ENCODE results near the gene DACH1.

The DACH1 gene

DNA sequence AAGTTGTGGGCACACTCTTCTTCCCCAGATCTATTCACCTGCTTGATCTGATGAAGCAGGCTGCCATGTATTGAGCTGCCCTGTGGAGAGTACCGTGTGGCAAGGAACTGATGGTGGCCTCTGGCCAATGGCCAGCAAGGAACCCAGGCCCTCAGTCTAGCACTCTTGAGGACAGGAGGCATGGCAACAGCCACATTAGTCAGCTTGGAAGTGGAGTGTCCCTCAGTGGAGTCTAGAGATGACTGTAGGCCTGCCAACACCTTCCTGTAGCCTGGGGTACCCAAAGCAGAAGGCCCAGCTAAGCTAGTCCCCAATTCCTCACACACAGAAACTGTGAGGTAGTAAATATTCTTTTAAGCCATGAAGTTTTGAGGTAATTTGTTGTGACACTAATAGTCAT, 412.5 kb downstream of the DACH1 start:
- Mint-ChIP-seq H3K27ac (no peak overlapping the region), H3K4me1 (ENCODE audit: low read depth) (no peaks in the 10 kb centered on the region), H3K4me3 (no peak overlapping the region), H3K9me3 (no peaks in the 10 kb centered on the region), H3K27me3 (no peaks in the 10 kb centered on the region), H3K36me3 (ENCODE audit: low read depth) (no peaks in the 10 kb centered on the region)
- intact Hi-C loops (cut with micrococcal nuclease) = no loop called here

DNA sequence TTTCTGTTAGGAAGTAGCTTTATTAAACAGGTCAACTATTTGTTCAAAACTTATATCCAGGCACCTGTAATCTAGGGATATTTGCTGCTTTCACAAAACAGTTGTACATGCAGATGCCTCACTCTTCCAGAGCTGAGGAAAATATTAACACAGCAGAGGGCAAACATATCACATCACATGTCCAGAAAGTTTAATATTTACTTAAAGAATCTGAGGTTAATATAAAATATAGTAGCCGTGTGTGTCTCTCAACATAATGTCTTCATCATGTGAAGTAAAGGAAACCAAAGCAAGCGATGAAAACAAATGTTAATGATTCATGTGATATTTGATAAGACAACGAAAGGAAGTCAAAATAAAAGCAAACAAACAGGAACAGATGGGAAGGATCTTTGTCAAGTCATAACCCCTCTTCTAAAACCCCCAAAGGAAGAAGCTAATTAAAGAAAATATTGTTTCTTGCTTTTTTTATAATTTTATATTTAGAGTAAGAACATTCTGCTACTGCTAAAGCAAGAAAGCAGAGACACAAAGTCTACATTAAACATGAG, 418.8 kb downstream of the DACH1 start:
- H3K36me3 Mint-ChIP-seq (ENCODE audit: low read depth) = no peaks in the 10 kb centered on the region
- H3K4me3 Mint-ChIP-seq = no peak overlapping the region
- intact Hi-C loops (cut with micrococcal nuclease) = no loop called here
- no peaks in the 10 kb centered on the region for H3K4me1 Mint-ChIP-seq (ENCODE audit: low read depth)
- no peaks in the 10 kb centered on the region for H3K9me3 Mint-ChIP-seq
- H3K27ac Mint-ChIP-seq = no peak overlapping the region
- H3K27me3 Mint-ChIP-seq = no peaks in the 10 kb centered on the region

DNA sequence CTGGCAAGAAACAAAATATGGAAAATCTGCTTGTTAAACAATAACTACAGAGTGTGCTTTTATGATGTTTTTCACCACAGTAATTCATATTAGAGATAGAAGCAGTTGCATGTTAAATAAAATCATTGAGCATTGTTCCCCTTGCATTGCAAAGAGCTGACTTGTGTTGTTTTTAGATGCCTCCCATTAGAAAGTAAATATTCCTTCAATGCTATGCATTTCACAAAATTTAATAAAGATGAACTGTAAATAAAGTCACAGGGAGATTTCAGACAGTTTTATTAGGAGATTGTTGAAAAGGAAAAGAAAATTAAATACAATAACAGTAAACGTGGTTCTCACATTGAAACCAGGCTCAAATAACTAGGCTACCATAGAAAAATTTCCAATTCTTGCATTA, 429.3 kb downstream of the DACH1 start:
- no peaks in the 10 kb centered on the region for H3K27me3 Mint-ChIP-seq
- no peak overlapping the region for H3K27ac Mint-ChIP-seq
- no peak overlapping the region for H3K4me3 Mint-ChIP-seq
- H3K9me3 Mint-ChIP-seq = no peaks in the 10 kb centered on the region
- H3K4me1 Mint-ChIP-seq (ENCODE audit: low read depth) = no peaks in the 10 kb centered on the region
- intact Hi-C loops (cut with micrococcal nuclease) = no loop called here
- no peaks in the 10 kb centered on the region for H3K36me3 Mint-ChIP-seq (ENCODE audit: low read depth)

DNA sequence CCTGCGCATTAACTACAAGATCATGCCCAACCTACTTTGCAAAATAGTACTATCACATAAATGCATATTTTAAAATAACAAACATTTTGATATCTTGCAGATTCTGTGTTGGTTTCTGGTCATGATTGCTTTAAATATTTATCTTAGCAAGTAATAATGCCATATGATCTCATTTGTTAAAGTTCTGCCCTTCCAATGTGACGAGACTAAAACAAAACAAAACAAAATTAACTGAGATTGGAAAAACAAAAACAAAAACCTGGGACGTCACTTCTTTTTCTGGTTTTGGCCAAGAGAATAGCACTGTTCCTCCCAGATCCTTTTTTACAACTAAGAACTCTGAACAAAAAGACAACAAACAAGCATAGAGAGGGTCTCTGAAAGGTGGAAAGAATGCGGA, 436.3 kb downstream of the DACH1 start:
- no peaks in the 10 kb centered on the region for H3K36me3 Mint-ChIP-seq (ENCODE audit: low read depth)
- peaks cover 6% of the 10 kb centered on the region for H3K9me3 Mint-ChIP-seq
- no peaks in the 10 kb centered on the region for H3K4me1 Mint-ChIP-seq (ENCODE audit: low read depth)
- H3K27ac Mint-ChIP-seq = no peak overlapping the region
- intact Hi-C loops (cut with micrococcal nuclease) = no loop called here
- H3K27me3 Mint-ChIP-seq = no peaks in the 10 kb centered on the region
- H3K4me3 Mint-ChIP-seq = no peak overlapping the region

DNA sequence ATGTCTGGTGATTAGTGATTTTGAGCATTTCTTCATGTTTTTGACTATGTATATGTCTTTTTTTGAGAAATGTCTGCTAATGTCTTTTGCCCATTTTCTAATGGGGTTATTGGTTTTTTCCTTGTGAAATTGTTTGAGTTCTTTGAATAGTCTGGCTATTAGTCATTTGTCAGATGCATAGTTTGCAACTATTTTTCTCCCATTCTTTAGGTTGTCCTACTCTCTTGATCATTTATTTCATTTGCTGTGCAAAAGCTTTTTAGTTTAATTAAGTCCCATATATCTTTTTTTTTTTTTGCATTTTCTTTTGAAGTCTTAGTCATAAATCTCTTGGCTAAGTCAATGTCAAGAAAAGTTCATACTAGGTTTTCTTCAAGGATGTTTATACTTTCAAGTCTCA, 449.8 kb downstream of the DACH1 start:
- no peaks in the 10 kb centered on the region for H3K27me3 Mint-ChIP-seq
- peaks cover 44% of the 10 kb centered on the region for H3K9me3 Mint-ChIP-seq

DNA sequence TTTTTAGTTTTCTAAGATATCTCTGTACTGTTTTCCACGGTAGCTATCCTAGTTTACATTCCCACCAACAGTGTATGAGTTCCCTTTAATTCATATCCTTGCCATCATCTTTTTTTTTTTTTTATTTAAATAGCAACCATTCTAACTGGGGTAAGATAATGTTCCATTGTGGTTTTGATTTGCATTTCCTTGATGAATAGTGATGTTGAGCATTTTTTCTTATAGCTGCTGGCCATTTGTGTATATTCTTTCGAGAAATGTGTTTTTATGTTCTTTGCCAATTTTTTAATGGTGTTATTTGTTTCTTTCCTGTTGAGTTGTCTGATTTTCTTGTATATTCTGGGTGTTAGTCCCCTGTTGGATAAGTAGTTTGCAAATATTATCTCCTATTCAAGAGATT, 454.8 kb downstream of the DACH1 start:
- Mint-ChIP-seq H3K4me3 (no peak overlapping the region), H3K9me3 (peaks cover 13% of the 10 kb centered on the region), H3K27ac (no peak overlapping the region), H3K36me3 (ENCODE audit: low read depth) (no peaks in the 10 kb centered on the region), H3K4me1 (ENCODE audit: low read depth) (peaks cover 6% of the 10 kb centered on the region), H3K27me3 (no peaks in the 10 kb centered on the region)
- intact Hi-C loops (cut with micrococcal nuclease) = no loop called here

More for the DNA sequence above, 449.8 kb downstream of the DACH1 start:
- no peaks in the 10 kb centered on the region for H3K36me3 Mint-ChIP-seq (ENCODE audit: low read depth)
- no peak overlapping the region for H3K27ac Mint-ChIP-seq
- no peaks in the 10 kb centered on the region for H3K4me1 Mint-ChIP-seq (ENCODE audit: low read depth)
- intact Hi-C loops (cut with micrococcal nuclease) = no loop called here
- H3K4me3 Mint-ChIP-seq = no peak overlapping the region

DNA sequence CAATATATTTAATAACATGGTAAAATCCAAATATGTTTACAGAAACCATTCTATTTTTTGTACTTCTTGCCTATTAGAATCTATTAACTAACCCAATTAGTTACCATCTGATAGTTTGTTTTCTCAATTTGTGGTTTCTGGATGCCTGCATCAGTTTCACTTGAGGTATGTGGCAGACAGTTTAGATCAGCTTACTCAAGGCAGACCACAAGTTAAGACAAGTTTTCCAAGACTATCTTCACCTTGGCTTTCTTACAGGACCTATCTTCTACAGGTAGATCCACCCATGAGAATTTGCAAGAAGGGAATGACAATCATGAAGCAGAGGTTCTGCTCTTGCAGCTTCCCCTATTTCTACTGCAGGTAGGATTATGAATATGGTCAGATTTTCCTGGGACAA, 458.6 kb downstream of the DACH1 start:
- Mint-ChIP-seq H3K27me3 (no peaks in the 10 kb centered on the region), H3K27ac (no peak overlapping the region), H3K4me1 (ENCODE audit: low read depth) (peaks cover 6% of the 10 kb centered on the region), H3K4me3 (no peak overlapping the region), H3K9me3 (no peaks in the 10 kb centered on the region), H3K36me3 (ENCODE audit: low read depth) (no peaks in the 10 kb centered on the region)
- intact Hi-C loops (cut with micrococcal nuclease) = no loop called here

DNA sequence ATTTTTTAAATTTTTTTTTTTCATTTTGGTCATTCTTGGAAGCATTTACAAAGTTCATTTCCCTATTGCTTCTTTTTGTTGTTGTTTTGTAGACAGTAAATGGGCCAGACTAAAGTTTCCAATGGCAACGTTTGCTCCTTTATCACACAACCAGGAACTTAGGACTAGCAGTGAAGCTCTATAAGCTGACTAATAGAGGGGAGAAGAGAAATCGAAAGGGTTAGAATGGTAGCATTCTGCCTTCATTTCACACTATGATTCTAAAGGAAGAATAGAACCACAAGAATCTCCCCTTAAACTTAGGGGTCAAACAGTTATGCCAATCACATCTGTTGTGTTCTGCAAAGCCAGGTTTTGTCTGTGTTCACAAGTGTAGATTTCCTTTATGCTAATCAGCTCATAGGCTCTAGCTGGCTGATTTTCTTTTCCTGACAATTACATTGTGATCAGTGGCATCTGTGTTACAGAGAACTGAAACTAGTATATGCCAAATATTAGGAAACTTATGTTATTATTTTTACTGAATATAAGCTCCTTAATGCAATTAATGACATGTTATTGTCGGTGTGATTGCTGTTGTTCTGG, 467.3 kb downstream of the DACH1 start:
- no peaks in the 10 kb centered on the region for H3K36me3 Mint-ChIP-seq (ENCODE audit: low read depth)
- H3K27ac Mint-ChIP-seq = no peak overlapping the region
- H3K9me3 Mint-ChIP-seq = no peaks in the 10 kb centered on the region
- H3K4me1 Mint-ChIP-seq (ENCODE audit: low read depth) = no peaks in the 10 kb centered on the region
- no peak overlapping the region for H3K4me3 Mint-ChIP-seq
- no peaks in the 10 kb centered on the region for H3K27me3 Mint-ChIP-seq
- intact Hi-C loops (cut with micrococcal nuclease) = no loop called here

DNA sequence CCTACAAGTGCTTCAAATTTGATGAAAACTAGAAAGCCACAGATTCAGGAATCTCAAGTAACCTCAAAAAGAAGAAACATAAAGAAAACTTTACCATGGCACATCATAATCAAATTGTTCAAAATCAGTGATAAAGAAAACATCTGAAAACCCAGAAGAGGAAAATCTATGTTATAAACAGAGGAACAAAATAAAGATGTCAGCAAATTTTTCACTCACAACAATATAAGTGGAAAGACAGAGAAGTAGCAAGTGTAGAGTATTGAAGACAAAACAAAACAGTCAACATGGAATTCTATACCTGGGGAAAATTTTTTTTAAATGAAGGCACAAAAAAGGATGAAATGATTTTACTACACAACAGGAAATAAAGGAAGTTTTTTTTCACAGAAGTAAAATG, 470.9 kb downstream of the DACH1 start:
- H3K4me3 Mint-ChIP-seq = no peak overlapping the region
- H3K36me3 Mint-ChIP-seq (ENCODE audit: low read depth) = no peaks in the 10 kb centered on the region
- intact Hi-C loops (cut with micrococcal nuclease) = no loop called here
- H3K27me3 Mint-ChIP-seq = no peaks in the 10 kb centered on the region
- no peaks in the 10 kb centered on the region for H3K9me3 Mint-ChIP-seq
- H3K27ac Mint-ChIP-seq = no peak overlapping the region
- no peaks in the 10 kb centered on the region for H3K4me1 Mint-ChIP-seq (ENCODE audit: low read depth)

DNA sequence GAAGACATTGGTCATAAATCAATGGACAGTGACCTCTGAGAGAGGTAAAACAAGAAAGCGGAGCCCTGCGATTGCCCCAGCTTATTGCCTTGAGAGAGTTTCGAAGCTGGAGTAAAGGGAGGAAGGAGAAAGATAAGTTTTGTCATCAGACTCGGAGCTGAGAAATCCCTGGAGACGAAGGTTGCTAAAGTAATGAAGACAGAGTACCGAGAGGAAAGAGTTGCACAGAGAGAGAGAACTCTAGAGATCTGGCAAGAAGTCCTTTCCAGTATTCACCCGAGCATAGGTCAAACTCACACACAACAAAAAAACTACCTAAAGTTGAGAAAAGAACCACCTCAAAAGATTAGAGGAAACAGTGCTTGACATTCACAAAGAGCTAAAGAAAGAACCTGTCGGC, 472.0 kb downstream of the DACH1 start:
- Mint-ChIP-seq H3K9me3 (peaks cover 10% of the 10 kb centered on the region), H3K4me1 (ENCODE audit: low read depth) (no peaks in the 10 kb centered on the region), H3K4me3 (no peak overlapping the region), H3K27me3 (no peaks in the 10 kb centered on the region), H3K36me3 (ENCODE audit: low read depth) (no peaks in the 10 kb centered on the region), H3K27ac (no peak overlapping the region)
- intact Hi-C loops (cut with micrococcal nuclease) = no loop called here

DNA sequence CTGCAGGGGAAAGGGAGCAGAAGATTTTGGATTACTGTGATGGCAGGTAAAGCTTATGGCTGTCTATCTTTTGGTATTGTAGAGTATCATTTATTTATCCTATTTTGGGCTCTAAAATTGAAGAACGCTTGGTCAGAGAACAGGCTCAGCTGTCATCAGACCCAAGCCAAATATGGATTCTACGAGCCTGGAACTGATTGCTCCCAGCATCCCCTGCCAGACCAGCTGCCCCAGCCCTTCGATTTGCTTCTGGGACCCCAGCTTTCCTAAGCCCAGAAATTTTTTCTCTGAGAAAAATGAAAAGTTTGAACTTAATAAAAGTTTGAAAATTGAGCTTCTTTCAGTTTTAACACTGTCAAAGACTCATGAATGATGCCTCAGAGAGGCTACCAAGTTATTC, 472.8 kb downstream of the DACH1 start:
- Mint-ChIP-seq H3K36me3 (ENCODE audit: low read depth) (no peaks in the 10 kb centered on the region), H3K27ac (no peak overlapping the region), H3K9me3 (peaks cover 14% of the 10 kb centered on the region), H3K4me3 (no peak overlapping the region), H3K4me1 (ENCODE audit: low read depth) (no peaks in the 10 kb centered on the region), H3K27me3 (no peaks in the 10 kb centered on the region)
- intact Hi-C loops (cut with micrococcal nuclease) = no loop called here

Measured in dendritic cell treated with granulocyte-macrophage colony-stimulating factor and Interleukin-4, amounts not matched to agents 40 ng/mL and 50 ng/mL, for 4 days (primary cell).